ENCODE results near the gene TSN. TPM values are rescaled to one million over a fixed set of nuclear protein-coding genes. Genes with fewer than 3 reads are reported as not detected.
"Not testable (repeated sequence)": the region's sequence is repeated elsewhere in the genome, so short reads cannot be mapped to it uniquely, and the experiment has no call there.

TSN gene
- total RNA-seq, 1 donor from 2014 or later, result 42.6 TPM

DNA sequence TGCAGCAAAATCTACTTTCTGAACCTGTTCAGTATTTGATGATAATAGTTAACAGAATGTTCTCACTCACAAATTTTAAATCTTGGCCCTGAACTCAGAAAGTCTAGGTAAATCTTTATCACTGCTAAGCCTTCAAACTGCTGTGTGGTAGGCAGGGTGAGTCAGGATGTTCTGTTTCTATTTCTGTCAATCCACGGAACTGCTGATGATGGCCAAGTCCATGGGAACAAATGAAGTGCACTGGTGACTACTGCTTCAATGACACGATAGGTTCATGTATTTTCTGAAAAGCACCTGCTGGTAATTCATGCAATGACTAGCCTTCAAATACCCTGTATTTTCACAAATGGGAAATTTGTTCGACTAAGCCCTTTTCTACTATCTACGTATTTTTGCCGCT is 33.0 kb upstream of the TSN start:
- Histone ChIP-seq H3K4me1 (peaks cover 20% of the 10 kb centered on the region), H3K27ac (replicated peaks) (no peak overlapping the region), H3K36me3 (peaks cover 15% of the 10 kb centered on the region), H3K9me3 (replicated peaks) (no peaks in the 10 kb centered on the region), H3K4me3 (no peak overlapping the region), H3K27me3 (ENCODE audit: low read depth) (no peaks in the 10 kb centered on the region)
- TF ChIP-seq CTCF (IDR thresholded peaks at IDR 0.05; ENCODE audit: borderline replicate concordance), result no peak
- intact Hi-C loops (cut with micrococcal nuclease), result no loop called here
- DNase-seq, result no peak

- no peak for DNase-seq
- no peaks in the 10 kb centered on the region for H3K9me3 ChIP-seq (replicated peaks)
- H3K27ac ChIP-seq (replicated peaks), result no peak overlapping the region
- intact Hi-C loops (cut with micrococcal nuclease), result no loop called here
- H3K27me3 ChIP-seq (ENCODE audit: low read depth), result no peaks in the 10 kb centered on the region
- H3K4me1 ChIP-seq, result peaks cover 20% of the 10 kb centered on the region
- H3K36me3 ChIP-seq, result peaks cover 23% of the 10 kb centered on the region
- no peak for TF ChIP-seq CTCF (IDR thresholded peaks at IDR 0.05; ENCODE audit: borderline replicate concordance)
- no peak overlapping the region for H3K4me3 ChIP-seq
These were observed 32.1 kb upstream of the TSN start for GRCh38 chr2:121723316-121723715.

DNA sequence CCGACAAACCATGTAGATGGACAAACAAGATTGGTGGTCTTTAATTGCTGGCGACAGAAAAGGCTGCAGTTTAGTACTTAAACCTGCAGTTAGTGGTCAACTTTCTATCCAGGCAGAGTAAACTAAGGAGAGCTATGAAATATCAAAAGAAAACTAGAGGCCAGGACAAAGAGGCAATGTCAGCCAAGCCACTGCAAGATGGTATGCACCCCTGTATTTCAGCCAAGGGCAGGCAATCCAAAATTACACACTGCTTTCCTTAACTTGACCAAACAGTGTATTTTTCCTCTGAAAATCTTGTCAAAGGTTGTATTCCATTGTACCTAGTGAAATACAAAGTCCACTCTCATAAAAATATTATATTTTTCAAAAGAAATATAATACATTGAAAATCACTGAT is 28.1 kb upstream of the TSN start:
- H3K27me3 ChIP-seq (ENCODE audit: low read depth), result no peaks in the 10 kb centered on the region
- intact Hi-C loops (cut with micrococcal nuclease), result no loop called here
- peaks cover 61% of the 10 kb centered on the region for H3K36me3 ChIP-seq
- no peak for TF ChIP-seq CTCF (IDR thresholded peaks at IDR 0.05; ENCODE audit: borderline replicate concordance)
- no peaks in the 10 kb centered on the region for H3K9me3 ChIP-seq (replicated peaks)
- H3K4me1 ChIP-seq, result peaks cover 10% of the 10 kb centered on the region
- H3K27ac ChIP-seq (replicated peaks), result peak overlapping the region; percentile 47
- no peak overlapping the region for H3K4me3 ChIP-seq
- DNase-seq, result no peak

DNA sequence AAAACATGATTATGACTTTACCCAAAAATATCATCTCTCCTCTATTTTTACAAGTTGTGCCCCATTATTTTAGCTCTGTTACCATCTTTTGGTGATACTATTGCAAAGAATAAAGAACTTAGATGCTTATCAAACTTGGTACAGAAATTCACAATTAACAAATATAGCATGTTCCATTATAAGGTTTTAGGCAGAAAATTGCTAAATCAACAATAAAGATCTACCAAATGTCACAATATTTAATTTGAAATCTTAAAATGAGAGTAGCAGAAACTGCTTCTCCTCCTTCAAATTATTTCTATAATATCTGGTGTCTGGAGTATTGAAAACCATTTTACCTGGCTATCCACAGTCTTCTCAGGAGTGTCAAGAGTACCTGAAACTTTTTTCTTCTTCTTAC is 27.5 kb upstream of the TSN start:
- intact Hi-C loops (cut with micrococcal nuclease), result no loop called here
- TF ChIP-seq CTCF (IDR thresholded peaks at IDR 0.05; ENCODE audit: borderline replicate concordance), result no peak
- Histone ChIP-seq H3K27me3 (ENCODE audit: low read depth) (no peaks in the 10 kb centered on the region), H3K36me3 (peaks cover 66% of the 10 kb centered on the region), H3K4me1 (peaks cover 4% of the 10 kb centered on the region), H3K9me3 (replicated peaks) (no peaks in the 10 kb centered on the region), H3K27ac (replicated peaks) (peak overlapping the region; percentile 47), H3K4me3 (no peak overlapping the region)
- DNase-seq, result no peak

GRCh38 chr2:121731366-121731765 is 24.1 kb upstream of the TSN start:
- H3K4me1 ChIP-seq, result peaks cover 22% of the 10 kb centered on the region
- no peaks in the 10 kb centered on the region for H3K27me3 ChIP-seq (ENCODE audit: low read depth)
- H3K27ac ChIP-seq (replicated peaks), result no peak overlapping the region
- intact Hi-C loops (cut with micrococcal nuclease), result no loop called here
- DNase-seq, result no peak
- H3K36me3 ChIP-seq, result peaks cover 85% of the 10 kb centered on the region
- TF ChIP-seq CTCF (IDR thresholded peaks at IDR 0.05; ENCODE audit: borderline replicate concordance), result no peak
- H3K9me3 ChIP-seq (replicated peaks), result no peaks in the 10 kb centered on the region
- H3K4me3 ChIP-seq, result no peak overlapping the region

GRCh38 chr2:121734544-121734943 is 20.9 kb upstream of the TSN start:
- H3K4me3 ChIP-seq; intact Hi-C loops (cut with micrococcal nuclease); H3K9me3 ChIP-seq (replicated peaks); H3K27me3 ChIP-seq (ENCODE audit: low read depth); H3K27ac ChIP-seq (replicated peaks); DNase-seq: not testable (repeated sequence)
- Histone ChIP-seq H3K4me1 (peaks cover 28% of the 10 kb centered on the region), H3K36me3 (peaks cover 55% of the 10 kb centered on the region)

All from left ventricle myocardium inferior (tissue), 1 donor.